GM23338 (cell line): ENCODE measurements around the gene BPIFB1. TPM values are rescaled to one million over a fixed set of nuclear protein-coding genes. Genes with fewer than 3 reads are reported as not detected.
A peak's percentile ranks its signal among the peaks of the same experiment; 100 is the strongest.

Experiments used
- ATAC-seq: fragments of 200-7000 bp; cut with Tn5 transposase; 3 replicates; pipeline ENCODE4 v1.9.1; 2020
- DNase-seq: peaks from one replicate; pipeline ENCODE4 v3.0.0-alpha.2; 2015; ENCODE audit warnings: low spot score
- H2AFZ ChIP-seq: fragments of 200-600 bp; sonication (generic); 2 replicates; pipeline ENCODE4 v1.8.0; 2016; ENCODE audit warnings: antibody characterized with exemption, mild to moderate bottlenecking, moderate library complexity
- H3F3A ChIP-seq: fragments of 200-600 bp; sonication (generic); replicated peaks from 2 replicates; pipeline ENCODE4 v1.8.0; 2017; ENCODE audit warnings: antibody characterized with exemption, mixed run types, low read depth
- H3K27ac ChIP-seq: fragments of 200-600 bp; sonication (generic); 2 replicates; pipeline ENCODE4 v1.6.1; 2016; ENCODE audit warnings: low read depth
- H3K27me3 ChIP-seq: fragments of 200-600 bp; sonication (generic); 2 replicates; pipeline ENCODE4 v1.8.0; 2016; ENCODE audit warnings: mild to moderate bottlenecking, mixed run types, moderate library complexity; ENCODE audit not compliant: insufficient read depth
- H3K36me3 ChIP-seq: fragments of 200-600 bp; sonication (generic); 2 replicates; pipeline ENCODE4 v1.8.0; 2016; ENCODE audit warnings: mild to moderate bottlenecking; ENCODE audit not compliant: insufficient read depth
- H3K4me1 ChIP-seq: fragments of 200-600 bp; sonication (generic); 2 replicates; pipeline ENCODE4 v1.8.0; 2016; ENCODE audit warnings: mild to moderate bottlenecking, moderate library complexity; ENCODE audit not compliant: insufficient read depth
- H3K4me2 ChIP-seq: fragments of 200-600 bp; sonication (generic); 2 replicates; pipeline ENCODE4 v1.7.1; 2017; ENCODE audit warnings: mixed run types
- H3K4me3 ChIP-seq: fragments of 200-600 bp; sonication (generic); 2 replicates; pipeline ENCODE4 v1.6.1; 2016; ENCODE audit warnings: mixed run types
- H3K79me2 ChIP-seq: fragments of 200-600 bp; sonication (generic); replicated peaks from 2 replicates; pipeline ENCODE4 v1.8.0; 2017; ENCODE audit warnings: mild to moderate bottlenecking; ENCODE audit not compliant: insufficient read depth
- H3K9me2 ChIP-seq: fragments of 200-600 bp; sonication (generic); 2 replicates; pipeline ENCODE4 v1.8.0; 2017; ENCODE audit not compliant: insufficient read depth
- H4K20me1 ChIP-seq: fragments of 200-600 bp; sonication (generic); replicated peaks from 2 replicates; pipeline ENCODE4 v1.8.0; 2017; ENCODE audit warnings: mild to moderate bottlenecking; ENCODE audit not compliant: insufficient read depth
- H3K27ac Mint-ChIP-seq: 2 replicates; pipeline ENCODE4 v1.8.0; 2020; ENCODE audit warnings: inconsistent platforms, mild to moderate bottlenecking, moderate library complexity, mixed read lengths
- H3K27me3 Mint-ChIP-seq: 3 replicates; pipeline ENCODE4 v1.8.0; 2022; ENCODE audit warnings: low read depth, mild to moderate bottlenecking, moderate library complexity, mixed read lengths, inconsistent platforms; ENCODE audit not compliant: insufficient read depth, poor library complexity
- H3K36me3 Mint-ChIP-seq: 3 replicates; pipeline ENCODE4 v1.8.0; 2021; ENCODE audit warnings: low read depth, mild to moderate bottlenecking, inconsistent platforms, moderate library complexity, mixed read lengths
- H3K4me1 Mint-ChIP-seq: 3 replicates; pipeline ENCODE4 v1.8.0; 2020; ENCODE audit warnings: mild to moderate bottlenecking, inconsistent platforms, mixed read lengths
- H3K4me3 Mint-ChIP-seq: 3 replicates; pipeline ENCODE4 v1.8.0; 2021; ENCODE audit warnings: moderate library complexity, mild to moderate bottlenecking, inconsistent platforms, mixed read lengths
- H3K9me3 Mint-ChIP-seq: 3 replicates; pipeline ENCODE4 v1.8.0; 2020; ENCODE audit warnings: moderate library complexity, mild to moderate bottlenecking, inconsistent platforms, mixed read lengths
- CREB1 ChIP-seq: fragments of 250-450 bp; sonication (Bioruptor Pico); IDR thresholded peaks from 2 replicates; pipeline ENCODE4 v1.5.0; 2020; ENCODE audit warnings: low read depth, mild to moderate bottlenecking, moderate library complexity
- EZH2 ChIP-seq: fragments of 200-600 bp; sonication (generic); IDR thresholded peaks from one replicate; pipeline ENCODE4 v1.8.0; 2017; ENCODE audit warnings: antibody characterized with exemption, mild to moderate bottlenecking, low read depth; ENCODE audit not compliant: unreplicated experiment
- EZH2phosphoT487 ChIP-seq: fragments of 200-600 bp; sonication (generic); IDR thresholded peaks from one replicate; pipeline ENCODE4 v1.8.1; 2018; ENCODE audit warnings: antibody characterized with exemption; ENCODE audit not compliant: unreplicated experiment
- NANOG ChIP-seq: IDR thresholded peaks from 2 replicates; pipeline ENCODE4 v1.6.1; 2016; ENCODE audit warnings: antibody characterized with exemption, borderline replicate concordance
- POLR2AphosphoS5 ChIP-seq: IDR thresholded peaks from 2 replicates; pipeline ENCODE4 v1.6.1; 2016; ENCODE audit warnings: antibody characterized with exemption, low read depth
- STAT1 ChIP-seq: IDR thresholded peaks from one replicate; pipeline ENCODE4 v1.6.1; 2016; ENCODE audit warnings: antibody characterized with exemption; ENCODE audit not compliant: unreplicated experiment
- ZNF114 ChIP-seq: fragments of 250-450 bp; sonication (Bioruptor Pico); IDR thresholded peaks from 2 replicates; pipeline ENCODE4 v1.5.0; 2020; ENCODE audit warnings: mild to moderate bottlenecking, moderate library complexity
- ZNF331 ChIP-seq: fragments of 250-450 bp; sonication (Bioruptor Pico); IDR thresholded peaks from 2 replicates; pipeline ENCODE4 v1.5.0; 2020; ENCODE audit warnings: low read depth, mild to moderate bottlenecking, moderate library complexity
- ZNF462 ChIP-seq: fragments of 250-450 bp; sonication (Bioruptor Pico); IDR thresholded peaks from 2 replicates; pipeline ENCODE4 v1.5.0; 2020; ENCODE audit warnings: mild to moderate bottlenecking, moderate library complexity
- polyA plus RNA-seq: library from polyadenylated mRNA; unstranded; fragments of >200 nt; fragmentation: Nextera tagmentation; extraction: Ambion mirVana; gene quantifications from 2 replicates; pipeline ENCODE4 v1.2.1, GENCODE V29; 2016
- total RNA-seq: library from RNA; depleted of rRNA; stranded (reverse); fragments of >200 nt; shearing (Covaris generic); gene quantifications from 2 replicates; pipeline ENCODE4 v1.2.3, GENCODE V29; 2014
- TF ChIP-seq, protein P1 (sequence below), 2 experiments: fragments of 200-600 bp in 1 of 2; sonication (generic) in 1 of 2; conservative IDR thresholded peaks; 2 replicates each; pipeline versions ENCODE4 v1.5.1 to v1.6.1; 2016 to 2017; ENCODE audit warnings: antibody characterized with exemption in 2 of 2, low read depth in 2 of 2, mild to moderate bottlenecking in 2 of 2, moderate library complexity in 1 of 2
- TF ChIP-seq, protein P2 (sequence below): IDR thresholded peaks from one replicate; pipeline ENCODE4 v1.6.1; 2018; ENCODE audit warnings: antibody characterized with exemption; ENCODE audit not compliant: unreplicated experiment

Gene BPIFB1
- total and polyA plus RNA-seq, 2 experiments from 2014 or later, result not detected

- H3K79me2 ChIP-seq, result no peaks in the 10 kb centered on the region
- H3K27me3 Mint-ChIP-seq, result peaks cover 19% of the 10 kb centered on the region
- H3K36me3 ChIP-seq, result no peaks in the 10 kb centered on the region
- H3K27ac Mint-ChIP-seq, result no peak overlapping the region
- H3F3A ChIP-seq, result no peaks in the 10 kb centered on the region
- DNase-seq, result no peak
- no peaks in the 10 kb centered on the region for H3K9me3 Mint-ChIP-seq
- H3K4me2 ChIP-seq, result no peak overlapping the region
- H3K27ac ChIP-seq, result no peak overlapping the region
- H3K27me3 ChIP-seq, result no peaks in the 10 kb centered on the region
- H3K4me3 Mint-ChIP-seq, result no peak overlapping the region
- H4K20me1 ChIP-seq, result no peaks in the 10 kb centered on the region
- no peaks in the 10 kb centered on the region for H3K36me3 Mint-ChIP-seq
- H3K9me2 ChIP-seq, result no peaks in the 10 kb centered on the region
- no peak for ATAC-seq
- no peak for TF ChIP-seq ZNF331
- no peak for TF ChIP-seq ZNF114 (CRISPR knock-in tag)
- no peak overlapping the region for H3K4me3 ChIP-seq
- peaks cover 23% of the 10 kb centered on the region for H3K4me1 Mint-ChIP-seq
- 0 out of 2 replicates have a peak, but pooled peaks cover 8% of the 10 kb centered on the region for H3K4me1 ChIP-seq
- H2AFZ ChIP-seq, result no peak overlapping the region
Observed at GRCh38 chr20:33275215-33275614, 7.8 kb upstream of the BPIFB1 start.

DNA sequence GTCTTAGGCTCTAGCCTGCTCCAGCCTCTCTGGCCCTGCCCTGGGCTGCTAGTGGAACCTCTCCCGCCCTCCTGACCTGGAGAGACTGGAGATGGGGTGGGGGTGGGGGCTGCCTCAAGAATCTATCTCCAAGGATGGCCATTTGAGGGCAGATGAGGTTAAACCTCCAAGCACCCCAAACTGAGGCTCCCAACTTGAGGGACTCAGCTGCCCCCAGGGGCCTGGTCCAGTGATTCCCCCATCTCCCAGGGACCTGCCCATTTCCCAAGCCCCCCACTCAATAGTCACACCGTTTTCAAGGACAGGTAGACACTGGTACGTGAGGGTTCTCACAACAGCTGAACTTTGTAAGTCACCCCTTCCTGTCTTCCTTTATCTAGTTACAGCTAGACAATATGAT lies 7.1 kb upstream of the BPIFB1 start:
- H3K27ac Mint-ChIP-seq, result no peak overlapping the region
- H3K79me2 ChIP-seq, result no peaks in the 10 kb centered on the region
- no peaks in the 10 kb centered on the region for H3K27me3 ChIP-seq
- no peak for TF ChIP-seq POLR2AphosphoS5
- no peak for TF ChIP-seq ZNF462 (CRISPR knock-in tag)
- TF ChIP-seq EZH2phosphoT487, result no peak
- TF ChIP-seq NANOG, result no peak
- TF ChIP-seq, protein P1, sequence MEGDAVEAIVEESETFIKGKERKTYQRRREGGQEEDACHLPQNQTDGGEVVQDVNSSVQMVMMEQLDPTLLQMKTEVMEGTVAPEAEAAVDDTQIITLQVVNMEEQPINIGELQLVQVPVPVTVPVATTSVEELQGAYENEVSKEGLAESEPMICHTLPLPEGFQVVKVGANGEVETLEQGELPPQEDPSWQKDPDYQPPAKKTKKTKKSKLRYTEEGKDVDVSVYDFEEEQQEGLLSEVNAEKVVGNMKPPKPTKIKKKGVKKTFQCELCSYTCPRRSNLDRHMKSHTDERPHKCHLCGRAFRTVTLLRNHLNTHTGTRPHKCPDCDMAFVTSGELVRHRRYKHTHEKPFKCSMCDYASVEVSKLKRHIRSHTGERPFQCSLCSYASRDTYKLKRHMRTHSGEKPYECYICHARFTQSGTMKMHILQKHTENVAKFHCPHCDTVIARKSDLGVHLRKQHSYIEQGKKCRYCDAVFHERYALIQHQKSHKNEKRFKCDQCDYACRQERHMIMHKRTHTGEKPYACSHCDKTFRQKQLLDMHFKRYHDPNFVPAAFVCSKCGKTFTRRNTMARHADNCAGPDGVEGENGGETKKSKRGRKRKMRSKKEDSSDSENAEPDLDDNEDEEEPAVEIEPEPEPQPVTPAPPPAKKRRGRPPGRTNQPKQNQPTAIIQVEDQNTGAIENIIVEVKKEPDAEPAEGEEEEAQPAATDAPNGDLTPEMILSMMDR (conservative IDR thresholded peaks at IDR 0.05; ENCODE audit: low read depth in 2 of 2), result no peak
- no peak for TF ChIP-seq EZH2
- TF ChIP-seq CREB1 (CRISPR knock-in tag), result no peak
- TF ChIP-seq STAT1, result no peak
- TF ChIP-seq, protein P2, sequence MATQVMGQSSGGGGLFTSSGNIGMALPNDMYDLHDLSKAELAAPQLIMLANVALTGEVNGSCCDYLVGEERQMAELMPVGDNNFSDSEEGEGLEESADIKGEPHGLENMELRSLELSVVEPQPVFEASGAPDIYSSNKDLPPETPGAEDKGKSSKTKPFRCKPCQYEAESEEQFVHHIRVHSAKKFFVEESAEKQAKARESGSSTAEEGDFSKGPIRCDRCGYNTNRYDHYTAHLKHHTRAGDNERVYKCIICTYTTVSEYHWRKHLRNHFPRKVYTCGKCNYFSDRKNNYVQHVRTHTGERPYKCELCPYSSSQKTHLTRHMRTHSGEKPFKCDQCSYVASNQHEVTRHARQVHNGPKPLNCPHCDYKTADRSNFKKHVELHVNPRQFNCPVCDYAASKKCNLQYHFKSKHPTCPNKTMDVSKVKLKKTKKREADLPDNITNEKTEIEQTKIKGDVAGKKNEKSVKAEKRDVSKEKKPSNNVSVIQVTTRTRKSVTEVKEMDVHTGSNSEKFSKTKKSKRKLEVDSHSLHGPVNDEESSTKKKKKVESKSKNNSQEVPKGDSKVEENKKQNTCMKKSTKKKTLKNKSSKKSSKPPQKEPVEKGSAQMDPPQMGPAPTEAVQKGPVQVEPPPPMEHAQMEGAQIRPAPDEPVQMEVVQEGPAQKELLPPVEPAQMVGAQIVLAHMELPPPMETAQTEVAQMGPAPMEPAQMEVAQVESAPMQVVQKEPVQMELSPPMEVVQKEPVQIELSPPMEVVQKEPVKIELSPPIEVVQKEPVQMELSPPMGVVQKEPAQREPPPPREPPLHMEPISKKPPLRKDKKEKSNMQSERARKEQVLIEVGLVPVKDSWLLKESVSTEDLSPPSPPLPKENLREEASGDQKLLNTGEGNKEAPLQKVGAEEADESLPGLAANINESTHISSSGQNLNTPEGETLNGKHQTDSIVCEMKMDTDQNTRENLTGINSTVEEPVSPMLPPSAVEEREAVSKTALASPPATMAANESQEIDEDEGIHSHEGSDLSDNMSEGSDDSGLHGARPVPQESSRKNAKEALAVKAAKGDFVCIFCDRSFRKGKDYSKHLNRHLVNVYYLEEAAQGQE, result no peak
- no peak for TF ChIP-seq ZNF331

More for the DNA sequence above, 7.1 kb upstream of the BPIFB1 start:
- no peaks in the 10 kb centered on the region for H3K9me3 Mint-ChIP-seq
- Histone ChIP-seq H3K36me3 (no peaks in the 10 kb centered on the region), H3K4me2 (no peak overlapping the region), H4K20me1 (no peaks in the 10 kb centered on the region), H3K9me2 (no peaks in the 10 kb centered on the region), H3F3A (no peaks in the 10 kb centered on the region), H3K27ac (no peak overlapping the region), H3K4me1 (0 out of 2 replicates have a peak, but pooled peaks cover 8% of the 10 kb centered on the region), H3K4me3 (no peak overlapping the region), H2AFZ (0 out of 2 replicates have a peak overlapping the region, but pooled peaks have one; percentile 47)
- H3K27me3 Mint-ChIP-seq, result peaks cover 21% of the 10 kb centered on the region
- ATAC-seq (no peak; the same call in 2 of the 3 replicates), DNase-seq (no peak)
- peaks cover 23% of the 10 kb centered on the region for H3K4me1 Mint-ChIP-seq
- H3K36me3 Mint-ChIP-seq, result no peaks in the 10 kb centered on the region
- H3K4me3 Mint-ChIP-seq, result no peak overlapping the region
